ENCODE measurements around the gene KCNT1.

The KCNT1 gene

GRCh38 chr9:135768516-135769218 lies 66.7 kb downstream of the KCNT1 start:
- no peak for DNase-seq

GRCh38 chr9:135769489-135770202 lies 67.7 kb downstream of the KCNT1 start:
- DNase-seq = no peak

GRCh38 chr9:135770203-135770535 lies 68.2 kb downstream of the KCNT1 start:
- no peak for DNase-seq

GRCh38 chr9:135770771-135771170 lies 68.8 kb downstream of the KCNT1 start:
- DNase-seq = no peak

GRCh38 chr9:135771401-135772051 lies 69.5 kb downstream of the KCNT1 start:
- DNase-seq = no peak

- DNase-seq = no peak
Observed at GRCh38 chr9:135772056-135772646, 70.2 kb downstream of the KCNT1 start.

GRCh38 chr9:135772702-135773493 lies 70.9 kb downstream of the KCNT1 start:
- no peak for DNase-seq

GRCh38 chr9:135773530-135774238 lies 71.7 kb downstream of the KCNT1 start:
- no peak for DNase-seq

- no peak for DNase-seq
Observed at GRCh38 chr9:135774239-135774747, 72.3 kb downstream of the KCNT1 start.

- no peak for DNase-seq
Observed at GRCh38 chr9:135774794-135775525, 73.0 kb downstream of the KCNT1 start.

GRCh38 chr9:135775911-135776310 lies 73.9 kb downstream of the KCNT1 start:
- DNase-seq = no peak

GRCh38 chr9:135776893-135777622 lies 75.1 kb downstream of the KCNT1 start:
- DNase-seq = no peak

- no peak for DNase-seq
Observed at GRCh38 chr9:135777623-135778177, 75.7 kb downstream of the KCNT1 start.

GRCh38 chr9:135778421-135778820 lies 76.4 kb downstream of the KCNT1 start:
- DNase-seq = no peak

GRCh38 chr9:135779571-135779970 lies 77.6 kb downstream of the KCNT1 start:
- DNase-seq = no peak

GRCh38 chr9:135780086-135780485 lies 78.1 kb downstream of the KCNT1 start:
- no peak for DNase-seq

GRCh38 chr9:135780626-135781025 lies 78.6 kb downstream of the KCNT1 start:
- DNase-seq = no peak

GRCh38 chr9:135782946-135783345 lies 81.0 kb downstream of the KCNT1 start:
- DNase-seq = no peak

GRCh38 chr9:135783540-135784245 lies 81.7 kb downstream of the KCNT1 start:
- no peak for DNase-seq
